HG03060 (cell line): ENCODE results near the gene WNT7B.

Experiments
- ATAC-seq: cut with Tn5 transposase; IDR thresholded peaks from one replicate; pipeline ENCODE4 v1.9.1; 2021; ENCODE audit warnings: low read depth, moderate number of reproducible peaks; ENCODE audit not compliant: unreplicated experiment

The WNT7B gene

DNA sequence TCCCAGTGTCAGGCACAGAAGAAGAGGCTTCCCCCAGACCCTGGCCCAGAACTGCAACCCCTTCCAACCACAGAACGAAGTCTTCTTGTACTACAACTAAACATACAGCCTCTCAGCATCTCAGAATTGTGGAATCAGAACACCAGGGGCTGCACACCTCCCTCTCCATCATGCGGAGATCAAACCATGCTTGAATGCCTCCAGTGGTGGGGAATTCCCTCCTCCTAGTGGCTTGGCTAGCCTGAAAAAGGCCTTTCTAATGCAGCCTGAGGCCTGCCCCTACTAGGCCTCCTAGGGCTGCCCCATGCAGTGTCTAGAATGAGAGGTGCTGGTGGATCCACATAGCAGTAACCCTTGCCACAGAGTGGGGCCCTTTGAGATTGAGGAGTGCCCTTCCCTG is 62.7 kb downstream of the WNT7B start:
- no peak for ATAC-seq

DNA sequence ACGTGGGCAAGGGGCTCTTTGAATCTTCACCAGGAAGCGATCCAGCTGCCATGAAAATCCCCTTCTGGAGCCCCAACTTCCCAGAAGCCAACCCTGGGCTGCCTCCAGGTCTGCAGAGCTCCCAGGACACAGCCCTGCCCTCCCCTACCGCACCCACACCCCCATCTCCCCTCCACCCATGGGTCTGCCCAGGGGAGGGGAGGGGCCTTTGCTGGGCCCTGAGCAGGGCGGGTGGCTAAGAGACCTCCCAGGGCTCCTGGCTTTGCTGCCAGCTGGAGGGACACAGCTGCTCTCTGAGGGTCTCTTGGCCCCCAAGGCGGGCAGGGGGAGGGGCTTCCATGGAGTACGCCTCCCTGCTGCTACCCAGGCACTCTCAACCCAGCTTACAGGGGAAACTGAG is 64.1 kb downstream of the WNT7B start:
- ATAC-seq = no peak

DNA sequence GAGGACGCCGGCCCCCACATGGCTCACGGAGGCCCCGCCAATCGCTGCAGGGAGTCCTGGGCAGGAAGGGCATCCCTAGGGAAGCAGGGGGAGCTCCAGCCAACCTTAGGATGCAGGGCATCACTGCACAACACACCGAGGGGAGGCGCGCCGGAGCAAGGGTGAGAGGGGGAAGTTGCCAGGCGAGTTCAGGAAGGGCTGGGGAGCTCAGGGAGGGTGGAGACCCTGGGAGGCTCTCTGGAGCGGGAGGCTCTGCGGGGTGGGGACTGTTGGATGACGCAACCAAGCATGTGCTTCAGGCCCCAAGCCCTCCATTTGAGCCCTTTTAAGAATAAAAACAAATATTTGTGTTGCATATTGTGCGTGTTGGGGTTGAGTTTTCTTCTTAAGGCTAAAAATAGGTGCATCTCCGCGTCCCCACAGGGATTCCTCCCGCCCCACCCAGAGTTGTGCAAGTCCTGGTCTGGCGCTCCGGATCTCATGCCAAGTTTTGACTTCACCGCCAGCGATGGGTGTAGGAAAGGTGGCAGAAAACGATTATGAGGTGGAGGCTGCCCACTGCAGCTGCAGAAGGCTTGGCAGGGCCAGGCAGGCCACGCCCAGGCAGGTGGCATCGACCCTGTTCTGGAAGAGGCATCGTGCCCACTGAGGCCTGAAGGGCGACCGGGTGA is 65.2 kb downstream of the WNT7B start:
- no peak for ATAC-seq

DNA sequence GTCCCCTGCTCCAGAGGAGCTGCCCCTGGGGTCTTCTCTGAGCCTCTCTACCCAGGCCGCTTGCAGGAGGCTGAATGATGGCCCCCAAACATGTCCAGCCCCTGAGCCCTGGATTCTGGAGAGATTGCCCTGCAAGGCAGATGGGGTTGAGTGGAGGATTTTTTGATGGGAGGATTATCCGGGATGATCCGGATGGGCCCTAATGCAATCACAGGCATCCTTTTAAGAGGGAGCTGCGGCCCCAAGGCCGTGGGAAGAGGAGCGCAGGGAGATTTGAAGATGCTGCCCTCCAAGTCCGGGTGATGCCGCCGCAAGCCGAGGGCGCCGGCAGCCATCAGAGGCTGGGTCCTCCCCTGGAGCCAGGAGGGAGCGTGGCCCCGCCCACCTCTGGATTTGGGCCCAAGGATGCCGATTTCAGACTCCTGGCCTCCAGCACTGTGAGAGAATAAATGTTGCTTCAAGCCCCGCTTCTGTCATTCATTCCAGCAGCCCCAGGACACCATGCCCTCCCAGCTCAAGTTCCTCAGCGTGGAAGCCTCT is 66.0 kb downstream of the WNT7B start:
- ATAC-seq = no peak

DNA sequence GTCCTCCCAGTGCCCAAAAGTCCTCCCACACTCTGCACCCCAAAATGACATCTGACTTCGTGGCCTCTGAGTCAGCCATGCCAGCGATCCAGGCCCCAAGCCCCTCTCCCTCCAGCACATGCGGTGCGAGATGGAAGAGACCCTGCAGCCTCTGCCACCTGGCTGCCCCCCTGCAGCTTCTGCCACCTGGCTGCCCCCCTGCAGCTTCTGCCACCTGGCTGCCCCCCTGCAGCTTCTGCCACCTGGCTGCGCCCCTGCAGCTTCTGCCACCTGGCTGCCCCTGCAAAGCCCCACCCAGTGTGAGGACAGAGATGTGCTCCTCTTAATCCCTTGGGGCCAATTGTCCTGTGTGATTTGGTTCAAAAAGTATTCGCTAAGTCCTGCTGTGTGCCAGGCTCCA is 68.0 kb downstream of the WNT7B start:
- no peak for ATAC-seq

DNA sequence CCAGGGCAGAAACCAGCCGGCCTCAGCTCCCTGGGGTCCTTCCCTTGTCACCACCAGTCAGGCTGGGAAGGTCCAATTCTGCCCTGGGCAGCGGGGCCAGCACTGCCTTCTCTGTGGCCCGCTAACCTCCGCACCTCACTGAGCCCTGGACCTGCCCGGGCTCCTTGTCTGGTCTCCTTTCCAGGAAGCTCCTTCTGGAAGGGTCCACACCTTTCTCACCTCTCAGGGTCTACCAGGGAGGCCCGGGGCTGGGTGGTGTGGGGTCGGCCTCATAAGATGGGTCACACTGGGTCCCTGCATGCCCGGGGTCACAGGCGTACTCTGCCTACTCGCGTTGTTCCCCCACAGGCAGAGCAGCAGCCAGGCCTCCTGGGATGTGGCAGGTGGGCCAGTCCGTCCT is 69.0 kb downstream of the WNT7B start:
- ATAC-seq = no peak

DNA sequence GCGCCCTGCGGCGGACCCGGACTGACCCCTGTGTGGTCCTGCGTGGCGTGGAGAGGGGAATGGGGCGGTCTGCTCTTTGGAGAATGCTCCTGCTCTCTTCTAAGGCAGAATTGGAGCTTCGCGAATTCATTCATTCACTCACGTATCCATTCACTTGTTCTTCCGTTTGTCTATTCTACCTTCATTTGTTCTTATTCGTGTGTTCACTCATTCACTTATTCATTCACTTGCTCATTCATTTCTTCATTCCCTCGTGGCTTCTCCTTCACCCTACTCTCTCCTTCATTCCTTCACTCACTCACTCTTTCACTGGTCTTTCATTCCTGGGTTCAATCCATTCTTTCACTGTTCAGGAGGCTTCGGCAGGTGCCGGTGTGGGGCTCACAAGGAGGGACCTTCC is 69.6 kb downstream of the WNT7B start:
- ATAC-seq = no peak

DNA sequence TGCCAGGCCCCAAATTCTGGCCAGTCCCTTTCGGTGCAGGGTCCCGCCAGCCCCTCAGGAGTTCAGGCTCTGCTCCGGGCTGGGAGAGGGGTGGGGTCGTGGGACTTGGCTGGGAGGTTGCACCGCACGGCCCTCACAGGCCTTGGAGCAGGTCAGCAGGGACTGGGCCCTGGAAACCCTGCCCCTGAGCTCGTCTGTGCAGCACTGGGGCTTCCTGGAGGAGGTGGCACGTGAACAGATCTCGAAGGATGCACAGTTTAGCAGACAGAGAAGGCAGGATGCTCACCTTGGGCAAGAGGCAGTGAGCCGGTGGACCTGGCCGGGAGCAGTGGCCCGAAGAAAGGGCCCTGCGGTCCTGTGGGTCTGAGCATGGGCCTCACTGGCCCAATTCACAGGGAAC is 70.0 kb downstream of the WNT7B start:
- no peak for ATAC-seq

DNA sequence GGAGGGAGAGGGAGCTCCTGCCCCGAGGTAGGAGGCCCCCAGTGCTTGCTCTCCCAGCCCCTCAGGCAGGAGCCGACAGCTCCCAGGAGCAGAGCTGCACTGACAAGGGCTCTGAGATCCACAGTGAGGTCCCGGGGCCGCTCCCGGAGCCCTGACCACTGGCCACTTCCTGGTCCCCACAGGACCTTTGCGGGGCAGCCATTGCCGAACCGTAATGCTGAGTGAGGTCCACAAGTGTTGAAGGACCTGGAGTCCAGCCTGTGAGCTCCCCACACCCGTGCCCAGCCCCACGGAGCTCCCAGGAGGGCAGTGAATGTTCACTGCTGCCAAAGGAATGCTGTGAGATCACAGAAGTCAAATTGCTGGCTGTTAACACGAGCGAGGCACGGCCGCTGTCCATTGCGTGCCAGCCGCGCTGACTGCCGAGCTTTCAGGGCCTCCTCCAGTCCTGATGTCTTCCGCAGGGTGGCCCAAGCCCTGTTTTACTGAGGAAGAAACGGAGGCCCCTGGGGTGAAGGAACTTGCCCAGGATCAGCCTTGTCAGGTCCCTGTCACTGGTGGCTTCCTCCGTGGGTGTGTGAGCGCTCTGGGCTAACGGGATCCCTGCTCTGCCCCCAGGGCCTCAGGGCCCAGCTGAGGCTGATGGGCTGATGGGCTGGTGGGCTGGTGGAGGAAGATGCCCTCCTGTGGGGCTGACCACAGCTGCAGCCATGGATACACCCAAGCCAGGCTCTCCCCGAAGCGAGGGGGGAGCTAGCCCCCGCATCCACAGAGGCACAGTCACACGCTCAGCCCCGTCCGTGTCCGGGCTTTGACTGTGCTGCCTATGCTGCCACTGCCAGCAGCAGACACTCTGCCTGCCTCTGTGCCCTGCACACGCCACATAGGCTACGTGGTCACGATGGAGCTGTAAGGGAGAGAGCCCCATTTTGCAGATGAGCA is 70.8 kb downstream of the WNT7B start:
- ATAC-seq = no peak

DNA sequence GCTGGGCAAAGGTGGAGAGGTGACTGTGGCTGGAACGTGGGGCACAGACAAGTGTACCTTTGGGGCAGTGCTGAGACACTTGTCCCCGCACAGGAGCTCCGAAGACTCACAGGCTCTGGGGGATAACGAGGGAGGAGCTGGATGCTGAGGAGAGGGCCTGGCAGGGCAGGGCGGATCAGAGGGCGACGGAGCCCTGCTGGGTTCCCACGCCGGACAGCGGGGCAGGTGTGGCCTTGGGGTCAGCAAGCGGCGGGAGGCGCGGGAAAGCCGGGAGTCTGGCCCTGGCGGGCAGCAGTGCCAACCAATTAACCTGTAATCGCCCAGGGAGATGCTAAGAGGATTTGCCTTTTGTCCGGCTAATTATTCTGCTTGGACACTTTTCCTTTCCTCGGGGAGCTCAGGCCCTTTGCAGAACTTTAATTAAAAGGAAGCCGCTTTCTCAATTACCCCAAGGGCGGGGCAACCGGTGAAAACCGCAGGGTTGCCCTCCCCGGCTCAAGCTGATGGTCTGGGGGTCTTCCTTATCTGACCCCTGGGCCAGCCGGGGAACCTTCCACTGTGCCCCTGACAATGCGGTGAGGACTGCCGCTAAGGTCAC is 71.5 kb downstream of the WNT7B start:
- no peak for ATAC-seq

DNA sequence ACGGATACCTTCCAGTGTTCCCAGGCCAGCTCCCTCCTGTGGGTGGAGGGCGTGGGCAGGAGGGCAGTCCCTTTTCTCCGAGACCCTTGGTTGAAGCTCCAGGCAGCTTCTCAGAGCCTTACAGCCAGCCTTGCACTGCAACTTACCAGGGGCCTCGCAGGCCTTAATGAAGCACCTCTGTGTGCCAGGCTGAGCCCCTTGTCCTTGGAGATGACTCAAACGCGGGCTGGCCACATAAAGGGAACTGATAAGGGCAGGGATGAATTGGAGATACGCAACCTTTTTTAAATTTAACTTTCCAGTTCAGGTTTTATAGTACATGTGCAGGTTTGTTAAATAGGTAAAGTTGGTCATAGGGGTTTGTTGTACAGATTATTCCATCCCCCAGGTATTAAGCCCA is 72.7 kb downstream of the WNT7B start:
- no peak for ATAC-seq

DNA sequence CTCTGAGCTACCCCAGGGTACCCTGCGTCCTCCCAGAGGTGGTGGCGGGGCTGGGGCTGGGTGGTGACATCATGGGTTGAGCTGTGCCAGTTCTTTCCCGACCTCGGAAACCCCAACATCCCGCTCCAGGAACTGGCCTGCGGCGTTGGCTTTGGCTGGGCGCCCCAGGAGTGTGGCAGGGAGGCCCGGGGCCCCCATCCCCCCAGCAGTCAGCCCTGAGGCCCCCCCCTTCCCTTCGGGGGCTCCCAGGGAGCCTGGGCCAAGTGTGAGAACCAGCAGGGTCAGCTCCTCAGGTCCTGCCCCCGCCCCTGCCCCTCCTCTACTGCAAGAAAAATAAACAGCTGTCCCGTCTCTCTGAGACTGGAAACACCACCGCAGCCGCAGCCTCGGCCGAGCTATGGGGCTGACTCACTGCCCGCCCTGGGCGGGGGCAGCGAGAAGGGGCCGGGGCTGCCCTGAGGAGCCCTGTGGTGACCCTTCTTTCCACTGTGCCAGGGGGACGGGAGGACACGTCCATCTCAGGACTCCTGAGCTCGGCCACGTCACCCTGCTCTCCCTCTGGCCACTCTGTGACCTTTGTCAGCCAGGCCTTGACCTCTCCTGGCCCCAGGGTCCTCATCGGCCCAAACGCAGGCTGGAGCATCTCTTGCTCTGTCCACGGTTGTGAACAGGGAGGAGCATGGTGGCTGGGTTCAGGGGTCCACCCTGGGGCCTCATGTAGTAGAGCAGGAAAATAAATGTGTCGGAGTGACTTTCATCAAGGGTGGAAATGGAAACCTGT is 73.4 kb downstream of the WNT7B start:
- ATAC-seq = no peak

DNA sequence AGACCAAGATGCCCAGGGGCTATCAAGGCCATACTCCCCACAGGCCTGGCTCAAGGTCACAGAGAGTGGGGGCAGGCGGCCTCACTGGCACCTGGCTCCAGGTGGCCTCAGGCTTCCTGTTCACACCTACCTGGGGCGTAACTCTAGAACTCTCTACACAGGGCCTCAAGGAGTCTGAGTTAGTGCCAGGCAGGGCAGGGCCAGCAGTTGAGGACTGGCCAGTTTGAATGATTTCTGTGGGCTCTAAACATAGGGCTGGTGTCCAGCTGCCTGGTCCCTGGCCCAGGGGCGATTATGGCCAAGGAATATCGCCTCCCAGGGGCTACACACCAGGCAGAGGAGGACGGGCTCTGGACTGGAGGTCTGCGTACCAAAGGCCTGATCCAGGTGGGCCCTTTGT is 79.2 kb downstream of the WNT7B start:
- no peak for ATAC-seq

DNA sequence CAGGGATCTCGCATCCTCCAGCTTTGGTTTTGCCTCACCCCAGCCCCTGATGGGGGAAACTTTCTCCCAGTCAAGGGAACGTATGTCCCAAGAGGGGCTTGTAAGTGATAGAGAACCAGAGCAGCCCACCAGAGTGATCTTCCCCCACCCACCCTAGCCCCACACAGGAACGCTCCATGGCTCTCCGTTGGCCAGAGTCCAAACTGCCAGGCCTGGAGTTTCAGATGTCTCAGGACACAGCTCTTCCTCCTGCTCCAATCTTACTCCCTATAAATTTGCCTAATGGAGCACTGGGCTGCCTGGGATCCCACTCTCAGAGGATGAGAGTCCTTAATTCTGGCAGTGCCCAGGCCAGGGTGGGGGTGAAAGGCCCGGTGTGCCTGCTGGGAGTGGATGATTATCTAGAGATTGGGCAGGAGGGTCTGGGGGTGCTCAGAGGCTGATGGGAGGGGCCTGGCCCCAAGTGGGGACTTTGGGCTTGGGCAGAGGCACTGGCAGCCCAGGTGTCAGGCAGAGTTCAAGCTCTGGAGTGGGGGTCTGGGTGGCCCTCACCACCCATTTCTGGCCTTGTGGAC is 79.9 kb downstream of the WNT7B start:
- ATAC-seq = no peak

DNA sequence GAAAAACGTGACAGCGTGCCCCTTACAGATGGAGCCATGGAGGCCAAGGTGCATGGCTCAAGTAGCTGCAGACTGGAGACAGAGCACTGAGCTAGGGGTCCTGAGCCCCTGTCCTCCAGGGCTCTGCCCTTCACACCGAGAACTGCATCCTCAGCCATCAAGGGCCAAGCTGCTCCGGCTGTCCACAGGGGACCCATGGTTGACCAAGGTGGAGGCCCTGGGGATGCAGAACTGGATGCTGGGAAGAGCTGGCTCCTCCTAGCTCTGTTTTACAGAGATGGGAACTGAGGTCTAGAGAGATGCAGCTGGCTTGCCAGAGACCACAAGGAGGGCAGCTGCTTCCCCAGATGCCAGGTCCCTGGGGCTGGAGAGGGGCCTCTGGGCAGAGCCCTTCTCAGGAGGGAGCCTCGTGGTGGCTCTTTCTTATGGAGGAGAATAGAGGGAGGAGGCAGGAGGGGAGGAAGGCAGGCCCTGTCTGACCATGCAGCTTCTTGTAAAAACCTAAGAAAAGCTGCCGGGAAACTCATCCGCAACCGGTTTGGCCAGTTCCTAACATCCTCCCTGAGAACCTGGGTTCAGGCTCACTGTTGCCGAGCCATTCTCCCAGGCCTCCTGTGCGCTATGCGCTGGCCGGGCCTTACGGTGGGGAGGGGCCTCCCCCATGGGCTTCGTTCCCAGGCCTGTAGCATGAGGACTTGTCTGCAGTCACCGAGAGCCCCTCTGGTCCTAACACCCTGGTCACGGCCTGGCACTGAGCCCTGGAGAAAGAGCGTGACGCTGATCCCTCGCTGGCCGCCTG is 80.6 kb downstream of the WNT7B start:
- ATAC-seq = no peak

DNA sequence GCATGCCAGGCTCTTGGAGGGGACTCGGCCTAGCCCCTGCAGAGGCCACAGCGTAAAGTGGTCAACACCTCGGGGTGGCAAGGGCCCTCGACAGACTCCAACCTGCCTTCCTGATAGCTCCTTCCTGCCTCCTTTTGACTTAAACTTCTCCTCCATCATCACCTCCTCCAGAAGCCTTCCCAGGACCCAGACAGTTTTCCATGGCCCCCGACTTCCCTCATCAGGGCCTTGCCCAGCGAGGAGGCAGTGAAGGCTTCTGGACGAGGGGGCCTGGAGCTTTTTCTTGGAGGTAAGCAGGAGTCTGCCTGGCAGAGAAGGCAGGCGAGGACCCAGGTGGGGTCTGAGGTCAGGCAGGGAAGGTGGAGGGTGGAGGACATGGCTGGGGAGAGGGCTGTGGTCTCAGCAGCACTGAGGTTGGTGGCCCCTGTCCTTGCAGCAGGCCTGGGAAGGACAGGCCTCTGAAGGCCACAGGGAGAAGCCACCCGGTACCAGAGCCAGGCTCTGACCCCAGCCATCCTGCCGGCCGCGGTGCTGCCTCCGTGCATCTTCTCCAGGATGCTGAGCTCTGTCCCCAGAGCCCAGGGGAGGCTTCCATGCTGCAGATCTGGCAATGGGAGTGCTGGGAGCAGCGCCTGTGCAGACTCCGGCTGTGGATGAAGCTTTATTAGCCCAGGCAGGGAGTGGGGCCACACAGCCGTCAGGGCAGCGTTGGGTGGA is 81.4 kb downstream of the WNT7B start:
- ATAC-seq = no peak

DNA sequence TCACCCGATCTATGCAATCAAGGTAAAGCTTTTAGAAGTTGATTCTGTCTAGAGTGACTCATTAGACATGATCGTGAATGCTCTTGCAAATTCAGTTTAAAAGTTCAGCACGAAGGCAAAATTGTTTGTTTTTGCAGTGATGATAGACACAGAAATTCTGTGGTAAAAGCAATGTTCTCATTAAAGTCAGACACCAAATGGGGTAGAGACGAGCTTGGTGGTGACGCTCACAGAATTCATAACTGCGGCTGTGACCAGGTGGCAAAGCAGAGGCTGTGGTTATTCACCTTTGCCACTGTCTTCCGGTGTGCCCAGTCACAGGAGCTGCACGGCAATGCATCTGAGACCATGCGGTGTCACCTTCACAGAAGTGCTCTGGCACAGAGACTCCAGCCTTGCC is 83.4 kb downstream of the WNT7B start:
- ATAC-seq = no peak

DNA sequence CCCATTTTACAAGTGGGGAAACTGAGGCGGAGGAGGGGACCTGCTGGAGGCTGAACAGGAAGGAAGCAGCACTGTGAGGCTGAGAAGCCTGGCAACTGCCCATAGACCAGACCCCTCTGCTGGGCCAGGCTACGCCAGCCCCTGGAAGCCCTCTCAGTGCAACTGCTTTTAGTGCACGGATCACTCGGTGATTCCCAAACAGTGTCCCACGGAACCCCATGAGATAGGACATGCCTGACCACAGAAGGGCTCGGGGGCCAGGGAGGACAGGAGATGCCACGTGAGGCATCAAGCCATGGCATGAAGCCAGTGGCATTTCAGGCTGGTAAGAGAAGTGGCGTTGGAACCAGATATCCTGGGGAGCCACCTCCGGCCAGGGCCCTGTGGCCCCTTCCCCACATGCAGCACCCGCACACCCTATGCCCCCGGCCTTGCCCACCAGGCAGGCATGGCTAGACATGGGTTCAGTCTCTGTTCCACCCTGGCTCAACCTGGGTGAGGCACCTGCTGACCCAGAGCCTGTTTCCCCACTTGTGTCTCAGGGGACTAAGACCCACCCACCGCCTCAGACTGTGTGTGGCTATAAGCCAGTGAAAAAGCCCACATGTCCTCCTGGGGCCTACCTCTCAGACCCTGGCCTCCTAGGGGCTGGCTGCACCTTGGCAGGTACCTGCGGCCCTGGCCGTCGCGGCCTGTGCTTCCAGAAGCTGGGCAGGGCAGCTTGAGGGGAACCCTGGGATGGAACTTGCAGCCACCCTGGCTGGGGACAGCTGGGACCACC is 84.1 kb downstream of the WNT7B start:
- no peak for ATAC-seq
